Endothelial cell of umbilical vein (primary cell): ENCODE data around the gene LRRC27. TPM values are rescaled to one million over a fixed set of nuclear protein-coding genes. Genes with fewer than 3 reads are reported as not detected.

Source experiments
- BruUV-seq: library from RNA; stranded (reverse); fragments of 400-500 nt; replicated peaks from 2 replicates; lab custom pipeline; 2021; lab: Mats Ljungman, UMichigan
- CTCF ChIA-PET: fragments of 300-600, 350-600 bp; sonication (Branson Sonifier 250); formaldehyde crosslinking; loops from one replicate; lab custom pipeline; 2021; ENCODE audit warnings: antibody characterized with exemption, inconsistent platforms; lab: Charles Lee
- POLR2A ChIA-PET: fragments of 300-600, 350-600 bp; sonication (Branson Sonifier 250); formaldehyde crosslinking; loops from one replicate; lab custom pipeline; 2021; ENCODE audit warnings: antibody characterized with exemption, inconsistent platforms; lab: Charles Lee
- DNase-seq: peaks from one replicate; pipeline ENCODE4 v3.0.0-alpha.2; 2011; ENCODE audit warnings: low read depth, low spot score
- FAIRE-seq: peaks from 2 replicates; lab custom pipeline; 2011; peaks lifted over from hg19 to GRCh38; lab: Jason Lieb, UNC
- H2AFZ ChIP-seq: 2 replicates; pipeline ENCODE4 v1.6.0; 2012; ENCODE audit warnings: low read depth, low read length, control low read depth, inconsistent platforms
- H3K27ac ChIP-seq: 2 replicates; pipeline ENCODE4 v1.5.1; 2011; ENCODE audit warnings: low read depth, mild to moderate bottlenecking, control low read depth, low read length, moderate library complexity; ENCODE audit not compliant: insufficient read depth
- H3K27me3 ChIP-seq, 2 experiments: 2 replicates each; pipeline versions ENCODE4 v1.6.0 to v1.6.1; 2011; ENCODE audit warnings: low read length in 2 of 2, mixed read lengths in 1 of 2; ENCODE audit not compliant: control insufficient read depth in 2 of 2, insufficient read depth in 2 of 2
- H3K36me3 ChIP-seq, 2 experiments: 2 replicates in 1 of 2; 3 replicates in 1 of 2; pipeline ENCODE4 v1.5.1; 2011; ENCODE audit warnings: low read length in 2 of 2, mild to moderate bottlenecking in 1 of 2, moderate library complexity in 1 of 2; ENCODE audit not compliant: control insufficient read depth in 2 of 2, insufficient read depth in 2 of 2; ENCODE audit errors: extremely low read depth in 1 of 2
- H3K4me1 ChIP-seq: 3 replicates; pipeline ENCODE4 v1.5.1; 2011; ENCODE audit warnings: mild to moderate bottlenecking, low read length; ENCODE audit not compliant: control insufficient read depth, insufficient read depth; ENCODE audit errors: extremely low read depth
- H3K4me2 ChIP-seq: 2 replicates; pipeline ENCODE4 v1.6.1; 2011; ENCODE audit warnings: low read length, control low read depth, mixed read lengths; ENCODE audit not compliant: insufficient read depth
- H3K4me3 ChIP-seq, 3 experiments: fragments of 200-600 bp in 1 of 3; sonication (generic), shearing (Covaris generic) in 1 of 3; replicated peaks in 1 of 3; 2 replicates each; pipeline ENCODE4 v1.5.1; 2011 to 2016; ENCODE audit warnings: control low read depth in 3 of 3, low read length in 3 of 3, mild to moderate bottlenecking in 2 of 3, inconsistent platforms in 1 of 3, low read depth in 1 of 3, moderate library complexity in 1 of 3; ENCODE audit not compliant: insufficient read depth in 1 of 3
- H3K79me2 ChIP-seq: 2 replicates; pipeline ENCODE4 v1.6.0; 2012; ENCODE audit warnings: low read length, inconsistent platforms; ENCODE audit not compliant: control insufficient read depth, insufficient read depth
- H3K9ac ChIP-seq: replicated peaks from 2 replicates; pipeline ENCODE3; 2011; ENCODE audit warnings: low read length, control low read depth; ENCODE audit not compliant: insufficient read depth; ENCODE audit errors: extremely low read depth
- H3K9me1 ChIP-seq: replicated peaks from 3 replicates; pipeline ENCODE4 v1.6.0; 2011; ENCODE audit warnings: mild to moderate bottlenecking, low read length; ENCODE audit not compliant: control insufficient read depth, insufficient read depth; ENCODE audit errors: extremely low read depth
- H3K9me3 ChIP-seq: replicated peaks from 2 replicates; pipeline ENCODE4 v1.5.1; 2012; ENCODE audit warnings: low read length, inconsistent platforms; ENCODE audit not compliant: control insufficient read depth, insufficient read depth
- H4K20me1 ChIP-seq: replicated peaks from 2 replicates; pipeline ENCODE3; 2011; ENCODE audit warnings: mild to moderate bottlenecking, low read length; ENCODE audit not compliant: control insufficient read depth, insufficient read depth; ENCODE audit errors: extremely low read depth
- EZH2 ChIP-seq: IDR thresholded peaks from 2 replicates; pipeline ENCODE4 v1.6.1; 2012; ENCODE audit warnings: borderline replicate concordance, low read depth, mild to moderate bottlenecking, moderate library complexity, low read length, inconsistent platforms; ENCODE audit not compliant: severe bottlenecking
- FOS ChIP-seq: IDR thresholded peaks from 2 replicates; pipeline ENCODE4 v1.6.1; 2011; ENCODE audit warnings: mild to moderate bottlenecking, low read length, moderate library complexity, borderline replicate concordance; ENCODE audit not compliant: insufficient read depth
- GATA2 ChIP-seq: IDR thresholded peaks from 2 replicates; pipeline ENCODE4 v1.7.0; 2011; ENCODE audit warnings: low read depth, mild to moderate bottlenecking, moderate library complexity, mixed read lengths, low read length; ENCODE audit not compliant: insufficient read length, insufficient read depth
- JUN ChIP-seq: IDR thresholded peaks from 2 replicates; pipeline ENCODE4 v1.6.1; 2011; ENCODE audit warnings: borderline replicate concordance, low read depth; ENCODE audit not compliant: insufficient read length, insufficient read depth
- MYC ChIP-seq: IDR thresholded peaks from one replicate; pipeline ENCODE4 v1.6.1; 2011; ENCODE audit warnings: mild to moderate bottlenecking, low read depth, low read length
- POLR2A ChIP-seq: IDR thresholded peaks from 2 replicates; pipeline ENCODE4 v1.6.1; 2012; ENCODE audit warnings: low read depth, mild to moderate bottlenecking, control low read depth, low read length
- POLR2AphosphoS5 ChIP-seq: IDR thresholded peaks from 2 replicates; pipeline ENCODE4 v1.6.1; 2012; ENCODE audit warnings: low read depth, mild to moderate bottlenecking, control low read depth, low read length, moderate library complexity; ENCODE audit not compliant: insufficient read depth
- dilution Hi-C: fragments of 300-500 bp; cut with MboI; formaldehyde crosslinking; loops from one replicate; pipeline ENCODE4 v1.15.0; 2019; ENCODE audit warnings: low sequenced_read_pairs; ENCODE audit not compliant: extremely low pct_ligation_motif_present
- intact Hi-C: fragments of 100-400 bp; cut with micrococcal nuclease; formaldehyde crosslinking; loops from one replicate; pipeline ENCODE4 v1.10.0; 2022
- polyA plus RNA-seq, 4 experiments: library from polyadenylated mRNA; depleted of rRNA in 3 of 4; stranded (reverse) in 3 of 4; unstranded in 1 of 4; fragments of >200 nt; gene quantifications; 2 replicates each; pipeline versions ENCODE4 v1.2.1 to v1.2.3, GENCODE V29; 2011 to 2012; ENCODE audit warnings: missing spikeins in 1 of 4
- total RNA-seq: library from RNA; stranded (reverse); gene quantifications from 2 replicates; pipeline ENCODE4 v1.2.3, GENCODE V29; 2021
- TF ChIP-seq, protein P1 (sequence below): IDR thresholded peaks from 2 replicates; pipeline ENCODE4 v1.6.1; 2011; ENCODE audit not compliant: insufficient read depth, insufficient read length
- TF ChIP-seq, protein P2 (sequence below), 2 donors: IDR thresholded peaks; 1 replicate in 1 of 2; 2 replicates in 1 of 2; pipeline ENCODE4 v1.5.1; 2011; ENCODE audit warnings: low read length in 2 of 2, mild to moderate bottlenecking in 2 of 2, moderate library complexity in 2 of 2, control low read depth in 1 of 2, inconsistent platforms in 1 of 2, low read depth in 1 of 2; ENCODE audit not compliant: insufficient read depth in 1 of 2; ENCODE audit errors: extremely low read depth in 1 of 2

The LRRC27 gene
- total and polyA plus RNA-seq, 2 donors (not counting 3 experiments of a cell fraction or from before 2014, with no cell fraction given): 8.3 to 13.6 TPM

GRCh38 chr10:132384618-132385388, 52.8 kb downstream of the LRRC27 start:
- intact Hi-C loops: loop anchor here (5.0 kb wide), 1 partner anchor 252 kb away; no protein-coding TSS in a partner anchor
- Histone ChIP-seq H3K4me3 (no peak overlapping the region), H3K36me3 (no peaks in the 10 kb centered on the region), H3K27ac (no peak overlapping the region), H3K9ac (no peak overlapping the region), H3K79me2 (no peaks in the 10 kb centered on the region), H4K20me1 (no peaks in the 10 kb centered on the region), H3K27me3 (peaks cover 0 to 2% of the 10 kb centered on the region in 2 experiments), H3K4me1 (no peaks in the 10 kb centered on the region), H3K9me3 (no peaks in the 10 kb centered on the region), H3K4me2 (no peak overlapping the region), H3K9me1 (no peaks in the 10 kb centered on the region), H2AFZ (no peak overlapping the region)
- no TSS peak for BruUV-seq
- dilution Hi-C loops: no loop called here
- TF ChIP-seq, protein P1, sequence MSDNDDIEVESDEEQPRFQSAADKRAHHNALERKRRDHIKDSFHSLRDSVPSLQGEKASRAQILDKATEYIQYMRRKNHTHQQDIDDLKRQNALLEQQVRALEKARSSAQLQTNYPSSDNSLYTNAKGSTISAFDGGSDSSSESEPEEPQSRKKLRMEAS: no peak
- TF ChIP-seq POLR2AphosphoS5: no peak
- TF ChIP-seq FOS: no peak
- TF ChIP-seq EZH2: no peak
- TF ChIP-seq, protein P2, sequence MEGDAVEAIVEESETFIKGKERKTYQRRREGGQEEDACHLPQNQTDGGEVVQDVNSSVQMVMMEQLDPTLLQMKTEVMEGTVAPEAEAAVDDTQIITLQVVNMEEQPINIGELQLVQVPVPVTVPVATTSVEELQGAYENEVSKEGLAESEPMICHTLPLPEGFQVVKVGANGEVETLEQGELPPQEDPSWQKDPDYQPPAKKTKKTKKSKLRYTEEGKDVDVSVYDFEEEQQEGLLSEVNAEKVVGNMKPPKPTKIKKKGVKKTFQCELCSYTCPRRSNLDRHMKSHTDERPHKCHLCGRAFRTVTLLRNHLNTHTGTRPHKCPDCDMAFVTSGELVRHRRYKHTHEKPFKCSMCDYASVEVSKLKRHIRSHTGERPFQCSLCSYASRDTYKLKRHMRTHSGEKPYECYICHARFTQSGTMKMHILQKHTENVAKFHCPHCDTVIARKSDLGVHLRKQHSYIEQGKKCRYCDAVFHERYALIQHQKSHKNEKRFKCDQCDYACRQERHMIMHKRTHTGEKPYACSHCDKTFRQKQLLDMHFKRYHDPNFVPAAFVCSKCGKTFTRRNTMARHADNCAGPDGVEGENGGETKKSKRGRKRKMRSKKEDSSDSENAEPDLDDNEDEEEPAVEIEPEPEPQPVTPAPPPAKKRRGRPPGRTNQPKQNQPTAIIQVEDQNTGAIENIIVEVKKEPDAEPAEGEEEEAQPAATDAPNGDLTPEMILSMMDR (IDR thresholded peaks at IDR 0.05; ENCODE audit: extremely low read depth in 1 of 2, insufficient read depth in 1 of 2, low read depth in 1 of 2, low read length in 2 of 2): no peak
- no peak for TF ChIP-seq GATA2
- no peak for TF ChIP-seq MYC
- TF ChIP-seq POLR2A: no peak
- no peak for TF ChIP-seq JUN
- CTCF ChIA-PET: no interaction called here
- FAIRE-seq (no peak), DNase-seq (no peak)
- POLR2A ChIA-PET: no interaction called here
